Kasumi-1 (cell line): ENCODE measurements around the gene EIF5A.

Source experiments
- DNase-seq, 2 experiments: peaks; one replicate each; lab custom pipeline; 2025; lab: John Stamatoyannopoulos, UW

EIF5A gene

DNA sequence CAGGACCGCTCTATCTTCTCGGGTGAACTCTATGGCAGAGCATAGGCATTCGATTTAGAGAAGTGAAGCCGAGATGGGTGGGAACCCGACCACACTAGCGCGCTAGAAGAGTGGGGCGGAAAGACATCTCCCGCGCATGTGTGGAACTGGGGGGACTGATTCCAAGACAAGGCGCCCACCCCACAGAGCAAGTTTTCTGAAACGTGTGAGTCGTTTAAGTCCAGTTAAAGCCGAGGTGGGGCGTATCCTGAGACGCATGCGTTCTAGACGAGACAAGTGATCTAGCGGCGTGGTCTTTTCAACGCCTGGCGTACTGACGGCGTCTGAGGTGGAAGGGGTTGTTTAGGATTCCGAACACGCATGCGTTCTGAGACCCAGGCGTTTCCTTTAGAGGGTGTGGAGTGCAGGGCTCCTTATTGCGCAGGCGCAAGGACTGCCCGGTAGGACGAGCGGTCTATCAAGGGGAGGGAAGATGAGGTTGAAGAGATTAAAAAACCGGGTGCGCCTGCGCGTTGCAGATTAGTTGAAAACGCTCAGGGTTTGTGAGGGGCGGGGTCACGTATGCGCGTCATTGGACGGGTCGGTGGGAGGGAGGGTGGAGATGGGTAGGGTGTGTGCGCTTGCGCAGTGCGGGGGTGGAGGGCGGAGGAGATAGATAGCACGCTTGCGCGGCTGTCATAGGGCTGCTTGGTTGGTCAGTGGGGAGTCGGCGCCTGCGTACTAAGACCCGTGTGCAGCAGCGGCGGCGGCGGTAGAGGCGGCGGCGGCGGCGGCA lies at the start of gene EIF5A:
Gene EIF5A (plus strand): TSS at position 718 of the 775 bp plus-strand sequence. CDS start 2,008 bp downstream, outside the sequence.
- DNase-seq, result peak; percentile 93 to 94

DNA sequence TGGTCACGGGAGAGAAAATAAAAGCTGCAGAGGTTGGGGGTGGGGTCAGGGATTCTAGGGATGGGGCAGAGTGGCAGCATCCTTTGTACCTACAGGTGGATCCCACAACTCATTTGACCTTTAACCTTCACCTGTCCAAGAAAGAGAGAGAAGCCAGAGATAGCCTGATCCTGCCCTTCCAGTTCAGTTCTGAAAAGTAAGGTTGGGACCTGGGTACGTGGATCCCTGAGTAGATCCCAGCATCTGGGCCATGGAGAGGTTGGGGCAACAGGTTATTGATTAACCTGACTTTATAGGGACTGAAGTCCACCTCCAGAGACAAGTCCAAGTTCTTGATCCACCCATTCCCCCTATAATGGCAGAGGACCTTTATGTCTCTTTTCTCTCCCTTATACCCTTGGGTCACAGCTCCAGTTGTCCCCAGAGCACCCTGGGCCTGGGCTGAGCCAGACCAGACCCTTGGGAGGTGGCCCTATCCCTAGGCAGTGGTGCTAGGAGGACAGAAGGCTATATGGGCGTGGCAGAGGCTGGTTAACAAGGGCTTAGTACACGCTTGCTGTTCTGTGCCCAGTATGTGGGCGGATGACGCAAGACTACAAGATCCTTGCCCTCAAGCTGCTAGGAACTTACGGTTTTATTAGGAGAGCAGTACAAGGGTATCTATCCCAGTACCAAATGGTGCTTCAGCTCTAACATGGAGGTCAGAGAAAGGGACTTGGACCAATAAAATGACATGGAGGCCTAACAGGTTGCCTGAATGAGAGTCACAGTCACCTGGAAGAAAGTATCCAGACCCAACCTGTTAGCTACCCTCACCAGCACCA lies 48.5 kb upstream of the EIF5A start:
- no peak for DNase-seq

DNA sequence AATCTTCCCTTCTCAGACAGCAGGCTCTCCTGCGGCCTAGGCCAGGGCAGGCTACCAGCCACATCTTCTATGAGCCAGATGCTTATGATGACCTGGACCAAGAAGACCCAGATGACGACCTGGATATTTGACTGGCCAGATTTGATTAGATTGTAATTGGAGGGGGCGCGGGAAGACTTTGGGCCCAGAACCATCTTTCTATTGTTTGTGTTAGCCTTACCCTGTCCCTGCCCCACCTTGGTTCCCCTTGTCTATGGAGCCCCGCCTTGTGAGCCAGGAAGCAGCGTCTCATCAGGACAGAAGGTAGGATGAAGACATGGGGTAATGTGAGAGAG lies 47.9 kb upstream of the EIF5A start:
- DNase-seq, result no peak

DNA sequence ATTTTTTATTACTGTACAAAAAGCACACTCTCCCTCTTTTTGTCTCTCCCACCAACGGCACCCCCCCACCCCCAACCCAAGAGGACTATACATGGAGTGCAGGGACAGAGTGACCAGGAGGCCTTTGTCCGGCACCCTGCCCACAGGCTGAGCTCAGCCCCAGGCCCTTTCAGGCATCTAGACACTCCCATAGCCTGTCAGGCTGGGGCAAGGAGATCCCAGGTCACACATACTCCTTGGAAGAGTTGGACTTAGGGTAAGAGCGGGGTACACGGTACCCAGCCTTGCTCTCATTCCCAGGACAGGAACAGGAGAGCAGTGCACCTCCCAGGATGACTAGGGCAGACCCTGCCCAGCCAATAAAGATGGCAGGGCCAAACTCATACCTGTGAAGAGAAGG lies 47.3 kb upstream of the EIF5A start:
- no peak for DNase-seq

DNA sequence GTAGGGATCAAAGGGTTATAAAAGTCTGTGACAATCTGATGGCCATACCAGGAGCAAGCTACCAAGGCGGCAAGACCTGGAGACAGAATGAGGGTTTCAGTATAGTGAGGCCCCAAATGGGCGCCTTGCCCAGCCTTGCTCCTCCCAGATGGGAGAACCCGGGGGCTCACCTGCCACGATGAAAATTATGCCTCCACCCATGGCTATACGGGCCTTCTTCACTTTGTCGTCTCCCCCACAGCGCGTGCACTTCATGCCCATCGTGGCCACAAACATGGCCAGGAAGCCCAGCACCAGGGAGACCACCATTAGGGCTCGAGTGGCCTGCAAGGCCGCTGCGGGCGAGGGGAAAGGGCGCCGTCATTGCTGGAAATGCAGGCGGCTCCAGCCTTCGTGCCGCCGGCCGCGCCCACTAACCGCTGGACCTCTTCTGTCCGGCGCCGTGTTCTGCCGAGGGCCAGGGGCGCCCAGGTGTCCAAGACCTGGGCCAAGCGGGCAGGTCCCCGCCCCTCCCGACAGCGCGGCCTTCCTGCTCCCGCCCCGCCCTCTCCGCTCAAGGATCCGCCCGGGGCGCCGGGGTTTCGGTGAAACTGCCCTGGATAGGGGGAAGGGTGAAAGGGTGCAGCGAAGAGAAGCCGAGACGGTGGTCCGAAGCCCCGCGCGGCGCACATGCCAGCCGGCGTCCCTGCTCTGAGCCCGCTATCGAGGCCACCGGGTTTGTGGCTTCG lies 46.6 kb upstream of the EIF5A start:
- DNase-seq, result no peak

DNA sequence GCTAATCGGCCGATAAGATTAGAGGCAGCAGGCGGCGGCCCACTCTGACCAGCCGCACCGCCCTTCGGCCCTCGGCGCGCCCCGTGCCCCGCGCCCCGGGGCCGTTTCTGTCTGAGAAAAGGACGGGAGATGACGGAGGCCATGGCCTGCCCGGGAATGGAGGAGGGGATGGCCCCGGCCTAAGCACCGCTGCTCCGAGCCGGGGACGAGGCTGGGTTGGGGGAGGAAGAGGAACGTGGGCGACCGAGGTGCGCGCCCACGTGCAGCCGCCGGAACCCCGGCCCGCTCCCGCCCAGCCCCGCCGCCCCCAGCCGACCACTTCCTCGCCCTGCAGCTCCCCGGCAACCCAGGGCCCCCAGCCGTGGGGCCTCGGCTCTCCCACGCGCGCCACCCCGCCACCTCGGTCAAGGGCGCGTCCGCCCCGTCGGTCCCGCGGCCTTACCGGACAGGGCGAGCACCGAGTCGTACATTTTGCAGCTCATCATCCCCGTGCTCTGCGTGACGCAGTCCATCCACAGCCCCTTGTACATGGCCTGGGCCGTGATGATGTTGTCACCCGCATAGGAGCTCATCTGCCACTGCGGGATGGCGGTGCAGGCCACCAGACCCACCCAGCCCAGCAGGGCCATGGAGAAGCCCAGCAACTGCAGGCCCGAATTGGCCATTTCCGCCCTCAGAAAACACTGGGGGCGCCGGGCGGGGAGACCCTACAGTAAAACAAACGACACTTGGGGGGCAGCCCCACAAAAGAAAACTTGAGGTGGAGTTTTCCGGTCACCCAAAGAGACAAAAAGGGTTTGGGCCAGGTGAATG lies 45.8 kb upstream of the EIF5A start:
- DNase-seq, result no peak

DNA sequence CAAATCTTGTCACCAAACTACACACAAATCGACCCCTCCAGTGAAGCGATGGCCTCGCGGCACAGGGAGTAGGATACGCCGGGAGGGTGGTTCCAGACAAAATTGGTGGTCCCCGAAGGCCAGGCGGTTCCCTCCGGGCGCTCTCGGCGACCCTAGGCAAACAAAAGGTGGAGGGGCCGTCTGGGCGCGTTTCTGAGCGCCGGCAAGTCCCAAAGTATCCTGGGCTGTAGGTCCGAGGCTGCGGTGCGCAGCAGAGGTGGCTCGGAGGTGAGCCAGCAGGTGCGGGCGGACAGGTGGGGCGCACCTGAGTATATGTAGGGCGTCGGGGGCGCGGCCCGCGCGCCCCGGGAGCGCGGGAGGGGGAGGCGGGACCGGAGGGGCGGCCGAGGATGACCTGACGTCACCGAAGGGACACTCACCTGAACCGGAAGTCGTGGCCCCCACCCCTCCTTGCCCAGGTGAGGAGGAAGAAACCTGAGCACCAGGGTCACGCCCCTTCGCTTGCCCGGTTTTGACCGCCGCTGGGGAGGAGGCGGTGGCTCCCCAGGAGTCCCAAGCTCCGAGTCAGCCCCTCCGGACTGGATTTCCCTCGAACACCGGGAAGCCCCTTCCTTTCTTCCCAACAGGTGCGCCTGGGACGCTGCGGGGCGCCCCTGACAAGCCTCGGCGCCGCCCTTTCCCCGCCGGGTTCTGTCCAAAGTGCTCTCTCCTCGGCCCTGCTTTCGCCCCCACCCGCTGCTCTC lies 45.1 kb upstream of the EIF5A start, which contains the start of gene CLDN7:
Gene CLDN7 (minus strand): TSS at position 287 of the 743 bp plus-strand sequence. CDS start 435 bp downstream, outside the sequence.
- DNase-seq, result no peak

DNA sequence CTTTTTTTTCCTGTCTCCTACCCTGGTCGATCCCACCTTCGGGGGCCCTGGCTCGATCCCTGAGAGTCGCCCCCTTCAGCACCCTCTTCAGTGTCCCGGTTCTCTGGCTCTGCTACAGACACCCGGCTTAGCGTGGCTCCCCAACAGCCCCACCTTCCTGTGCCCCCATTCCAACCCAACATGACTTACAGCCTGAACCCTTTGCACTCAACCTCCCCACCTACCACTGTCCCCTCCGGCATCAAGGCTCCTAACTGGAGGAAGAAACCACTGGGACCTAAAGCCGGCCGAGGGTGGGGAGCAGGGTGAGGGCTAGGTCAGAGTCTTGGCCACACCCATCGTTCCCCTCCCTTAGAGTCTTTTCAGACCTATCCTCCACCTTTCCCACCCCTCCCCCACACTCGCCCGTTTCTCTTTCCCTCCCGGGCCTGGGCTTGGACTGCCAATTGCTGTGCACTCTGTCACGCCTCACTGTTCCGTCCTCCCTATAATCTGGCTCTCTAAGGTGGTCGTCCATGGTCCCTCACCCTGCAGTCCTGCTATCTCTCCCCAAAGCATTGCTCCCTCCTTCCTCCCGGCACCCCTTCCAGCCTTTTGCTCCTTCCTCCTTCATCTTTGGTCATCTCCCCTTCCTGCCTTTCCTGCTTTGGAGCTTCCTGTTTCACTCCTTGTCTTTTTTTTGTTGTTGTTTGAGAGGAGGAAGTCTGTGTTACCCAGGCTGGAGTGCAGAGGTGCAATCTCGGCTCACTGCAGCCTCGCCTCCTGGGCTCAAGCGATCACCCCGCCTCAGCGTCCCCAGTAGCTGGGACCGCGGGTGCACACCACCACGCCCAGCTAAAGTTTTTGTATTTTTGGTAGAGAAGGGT lies 44.3 kb upstream of the EIF5A start:
- no peak for DNase-seq

DNA sequence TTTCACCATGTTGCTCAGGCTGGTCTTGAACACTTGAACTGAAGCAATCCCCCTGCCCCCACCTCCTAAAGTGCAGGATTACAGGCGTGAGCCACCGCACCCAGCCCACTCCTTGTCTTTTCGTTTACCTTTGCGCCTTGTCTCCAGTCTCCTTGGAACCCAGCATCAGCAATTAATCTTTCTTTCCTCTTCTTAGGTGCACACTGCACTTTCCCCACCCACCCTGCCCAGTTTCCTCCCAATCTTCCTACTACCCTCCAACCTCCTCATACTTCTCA lies 43.7 kb upstream of the EIF5A start:
- DNase-seq, result no peak

DNA sequence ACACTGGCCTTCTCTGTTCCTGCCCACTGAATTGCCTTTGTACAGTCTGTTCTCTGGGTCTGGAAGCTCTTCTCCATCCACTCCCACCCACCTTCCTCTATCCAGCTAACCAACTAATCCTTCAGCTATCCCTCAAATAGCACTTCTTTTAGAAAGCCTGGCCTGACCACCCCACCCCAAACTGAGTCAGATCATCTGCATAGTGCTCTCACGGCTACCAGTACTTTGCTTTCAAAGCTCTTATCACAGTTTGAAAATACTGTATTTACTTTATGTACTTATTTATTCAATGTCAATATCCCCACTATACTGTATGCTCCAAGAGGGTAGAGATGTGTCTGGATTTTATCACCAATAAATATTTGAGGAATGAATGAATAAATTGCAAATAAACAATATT lies 40.6 kb upstream of the EIF5A start:
- DNase-seq, result no peak

DNA sequence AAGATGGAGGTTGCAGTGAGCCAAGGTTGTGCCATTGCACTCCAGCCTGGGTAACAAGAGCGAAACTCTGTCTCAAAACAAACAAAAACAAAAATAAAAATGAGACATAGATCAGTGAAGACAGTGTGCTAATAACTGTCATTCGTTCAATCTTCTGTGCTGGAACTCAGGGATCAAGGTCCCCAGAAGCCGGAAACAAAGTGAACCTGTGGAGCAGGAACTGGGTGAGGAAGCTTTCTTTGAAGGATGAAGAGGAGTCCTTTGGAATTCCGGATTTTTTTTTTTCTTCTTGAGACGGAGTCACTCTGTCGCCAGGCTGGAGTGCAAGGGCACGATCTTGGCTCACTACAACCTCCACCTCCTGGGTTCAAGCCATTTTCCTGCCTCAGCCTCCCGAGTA lies 28.0 kb upstream of the EIF5A start:
- DNase-seq, result no peak

DNA sequence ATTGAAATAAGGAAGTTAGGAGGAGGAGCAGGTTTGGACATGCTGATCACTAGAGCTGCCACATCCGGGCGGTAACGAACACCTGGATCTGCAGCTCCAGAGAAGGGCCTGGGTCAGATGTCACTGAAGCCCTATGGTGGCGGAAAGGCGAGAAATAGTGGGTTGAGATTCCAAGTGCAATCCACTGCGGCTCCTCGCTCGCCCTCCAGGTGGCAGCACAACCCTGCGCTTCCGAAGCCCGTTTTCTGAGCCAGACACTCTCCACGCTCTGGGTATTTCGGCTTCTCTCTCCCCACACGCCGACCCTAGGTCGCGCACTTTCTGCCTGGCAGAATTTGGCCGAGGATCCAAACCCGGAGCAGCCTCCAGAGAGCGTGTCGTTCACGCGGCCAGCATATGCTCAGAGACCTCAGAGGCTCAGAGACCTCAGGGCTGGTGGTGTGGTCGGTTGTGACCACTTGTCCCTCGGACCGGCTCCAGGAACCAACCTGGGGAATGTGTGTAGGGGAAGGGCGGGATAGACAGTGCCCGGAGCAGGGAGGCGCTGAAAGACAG lies 26.8 kb upstream of the EIF5A start:
- peak; percentile 51 to 63 for DNase-seq

DNA sequence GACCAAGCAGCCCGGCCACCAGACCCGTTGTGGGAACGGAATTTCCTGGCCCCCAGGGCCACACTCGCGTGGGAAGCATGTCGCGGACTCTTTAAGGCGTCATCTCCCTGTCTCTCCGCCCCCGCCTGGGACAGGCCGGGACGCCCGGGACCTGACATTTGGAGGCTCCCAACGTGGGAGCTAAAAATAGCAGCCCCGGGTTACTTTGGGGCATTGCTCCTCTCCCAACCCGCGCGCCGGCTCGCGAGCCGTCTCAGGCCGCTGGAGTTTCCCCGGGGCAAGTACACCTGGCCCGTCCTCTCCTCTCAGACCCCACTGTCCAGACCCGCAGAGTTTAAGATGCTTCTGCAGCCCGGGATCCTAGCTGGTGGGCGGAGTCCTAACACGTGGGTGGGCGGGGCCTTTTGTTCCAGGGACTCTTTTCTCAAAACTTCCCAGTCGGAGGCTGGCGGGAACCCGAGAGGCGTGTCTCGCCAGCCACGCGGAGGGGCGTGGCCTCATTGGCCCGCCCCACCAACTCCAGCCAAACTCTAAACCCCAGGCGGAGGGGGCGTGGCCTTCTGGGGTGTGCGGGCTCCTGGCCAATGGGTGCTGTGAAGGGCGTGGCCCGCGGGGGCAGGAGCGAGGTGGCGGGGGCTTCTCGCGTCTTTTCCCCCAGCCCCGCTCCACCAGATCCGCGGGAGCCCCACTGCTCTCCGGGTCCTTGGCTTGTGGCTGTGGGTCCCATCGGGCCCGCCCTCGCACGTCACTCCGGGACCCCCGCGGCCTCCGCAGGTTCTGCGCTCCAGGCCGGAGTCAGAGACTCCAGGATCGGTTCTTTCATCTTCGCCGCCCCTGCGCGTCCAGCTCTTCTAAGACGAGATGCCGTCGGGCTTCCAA lies 26.1 kb upstream of the EIF5A start, which contains the start of gene SLC2A4:
Gene SLC2A4 (plus strand): TSS at position 645 of the 879 bp plus-strand sequence. CDS start 217 bp downstream, at position 862.
- peak; percentile 69 to 70 for DNase-seq

DNA sequence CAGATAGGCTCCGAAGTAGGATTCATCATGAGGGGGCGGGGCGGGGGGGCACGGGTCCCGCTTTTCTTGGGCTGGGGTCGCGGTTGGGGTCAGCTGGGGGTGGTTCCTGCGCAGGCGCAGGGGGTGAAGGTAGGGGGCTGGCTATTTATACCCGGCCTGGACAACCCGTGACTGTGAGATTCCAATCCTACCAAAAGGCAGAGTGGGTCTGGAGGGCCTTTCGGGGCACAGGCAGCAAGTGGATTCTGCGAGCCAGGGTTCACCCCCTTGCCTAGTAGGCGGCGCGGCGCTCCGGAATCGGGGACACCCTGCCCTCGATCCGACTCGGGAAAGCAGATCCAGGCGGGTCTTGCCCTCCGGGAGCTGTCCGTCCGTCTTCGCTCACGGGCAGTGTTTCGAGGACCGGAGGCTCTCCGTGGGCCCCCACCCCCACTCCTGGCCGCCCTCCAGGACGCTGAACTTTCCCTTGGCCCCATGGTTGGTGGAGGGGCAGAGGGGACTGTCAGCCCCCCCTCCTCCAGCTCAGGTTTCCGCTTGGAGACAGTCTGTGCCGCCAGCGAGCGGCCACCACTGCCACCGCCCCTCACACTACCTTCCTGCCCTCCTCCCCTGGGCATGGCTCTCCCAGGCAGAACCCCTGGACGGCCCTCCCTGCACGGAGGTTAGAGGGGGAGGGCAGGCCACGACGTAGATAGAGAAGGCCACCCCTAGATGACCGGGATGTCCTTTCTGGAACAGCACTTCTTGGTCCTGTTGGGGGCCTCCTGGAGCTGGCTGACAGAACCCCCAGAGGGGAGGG lies 25.3 kb upstream of the EIF5A start:
- no peak for DNase-seq

DNA sequence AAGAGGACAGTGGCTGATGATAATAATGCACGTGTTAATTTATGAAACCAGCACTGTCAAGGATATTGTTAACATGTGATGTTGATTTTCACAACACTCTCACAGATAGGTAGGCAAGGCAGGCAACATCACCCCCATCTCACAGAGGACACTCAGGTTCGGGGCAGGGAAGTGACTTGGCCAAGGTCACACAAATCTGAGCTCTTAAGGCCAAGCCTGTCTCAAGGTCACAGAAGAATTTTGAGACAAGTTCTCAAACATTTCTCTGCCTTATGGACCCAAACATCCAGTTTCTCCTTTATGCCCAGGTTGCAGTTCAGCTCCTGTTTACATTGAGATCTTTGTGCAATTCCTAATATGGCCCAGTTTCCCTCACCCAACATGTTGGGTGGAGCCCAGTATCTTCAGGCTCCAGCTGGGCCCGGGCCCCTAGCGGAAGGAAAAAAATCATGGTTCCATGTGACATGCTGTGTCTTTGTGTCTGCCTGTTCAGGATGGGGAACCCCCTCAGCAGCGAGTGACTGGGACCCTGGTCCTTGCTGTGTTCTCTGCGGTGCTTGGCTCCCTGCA lies 24.6 kb upstream of the EIF5A start:
- no peak for DNase-seq

DNA sequence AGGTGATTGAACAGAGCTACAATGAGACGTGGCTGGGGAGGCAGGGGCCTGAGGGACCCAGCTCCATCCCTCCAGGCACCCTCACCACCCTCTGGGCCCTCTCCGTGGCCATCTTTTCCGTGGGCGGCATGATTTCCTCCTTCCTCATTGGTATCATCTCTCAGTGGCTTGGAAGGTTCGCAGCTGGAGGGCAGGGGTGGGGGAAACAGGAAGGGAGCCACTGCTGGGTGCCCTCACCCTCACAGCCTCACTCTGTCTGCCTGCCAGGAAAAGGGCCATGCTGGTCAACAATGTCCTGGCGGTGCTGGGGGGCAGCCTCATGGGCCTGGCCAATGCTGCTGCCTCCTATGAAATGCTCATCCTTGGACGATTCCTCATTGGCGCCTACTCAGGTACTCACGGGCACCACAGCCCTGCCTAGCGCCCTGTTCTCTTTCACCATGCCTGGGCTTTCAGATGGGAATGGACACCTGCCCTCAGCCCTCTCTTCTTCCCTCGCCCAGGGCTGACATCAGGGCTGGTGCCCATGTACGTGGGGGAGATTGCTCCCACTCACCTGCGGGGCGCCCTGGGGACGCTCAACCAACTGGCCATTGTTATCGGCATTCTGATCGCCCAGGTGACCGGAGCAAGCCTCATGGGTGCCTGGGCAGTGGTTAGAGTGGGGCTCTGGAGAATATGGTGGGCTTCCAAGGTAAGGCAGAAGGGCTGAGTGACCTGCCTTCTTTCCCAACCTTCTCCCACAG lies 23.8 kb upstream of the EIF5A start:
- DNase-seq, result no peak

DNA sequence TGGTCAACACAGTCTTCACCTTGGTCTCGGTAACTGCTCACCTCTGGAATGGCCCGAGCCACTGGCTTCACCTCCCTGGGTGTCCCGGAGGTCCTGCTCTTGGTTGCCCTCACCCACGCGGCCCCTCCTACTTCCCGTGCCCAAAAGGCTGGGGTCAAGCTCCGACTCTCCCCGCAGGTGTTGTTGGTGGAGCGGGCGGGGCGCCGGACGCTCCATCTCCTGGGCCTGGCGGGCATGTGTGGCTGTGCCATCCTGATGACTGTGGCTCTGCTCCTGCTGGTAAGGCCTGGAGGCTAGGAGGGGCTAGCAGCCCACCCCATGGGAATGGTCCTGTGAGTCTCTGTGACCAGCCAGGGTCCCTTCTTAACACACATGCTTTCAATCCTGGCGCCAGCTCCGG lies 22.5 kb upstream of the EIF5A start:
- no peak for DNase-seq
